Mesodermal cell (in vitro differentiated cells): ENCODE data around the gene PDRG1.
"Not testable (repeated sequence)": the region's sequence is repeated elsewhere in the genome, so short reads cannot be mapped to it uniquely, and the experiment has no call there.

Experiments
- H3K27ac ChIP-seq: 2 replicates; pipeline ENCODE4 v1.7.0; 2013; ENCODE audit warnings: mild to moderate bottlenecking, low read depth, low read length, moderate library complexity; ENCODE audit not compliant: severe bottlenecking
- H3K36me3 ChIP-seq: 2 replicates; pipeline ENCODE4 v1.7.1; 2013; ENCODE audit warnings: mild to moderate bottlenecking, low read length, moderate library complexity; ENCODE audit not compliant: control insufficient read depth, insufficient read depth
- H3K4me1 ChIP-seq: one replicate; pipeline ENCODE4 v1.7.1; 2013; ENCODE audit warnings: mild to moderate bottlenecking, low read length; ENCODE audit not compliant: insufficient read depth, control insufficient read depth, poor library complexity, severe bottlenecking
- H3K4me3 ChIP-seq: 2 replicates; pipeline ENCODE4 v1.7.0; 2013; ENCODE audit warnings: low read length, control low read depth, mild to moderate bottlenecking; ENCODE audit not compliant: insufficient read depth, poor library complexity, severe bottlenecking; ENCODE audit errors: extremely low read depth
- H3K9me3 ChIP-seq: 2 replicates; pipeline ENCODE4 v1.7.1; 2013; ENCODE audit warnings: mild to moderate bottlenecking, low read length, moderate library complexity; ENCODE audit not compliant: control insufficient read depth
- WGBS, 2 experiments: methylation state at CpG; one replicate each; pipeline ENCODE4 v1.1.5; 2013; ENCODE audit warnings: missing lambda C conversion rate in 2 of 2; ENCODE audit not compliant: insufficient coverage in 2 of 2; 5-methylcytosine and 5-hydroxymethylcytosine counted together

Gene PDRG1

DNA sequence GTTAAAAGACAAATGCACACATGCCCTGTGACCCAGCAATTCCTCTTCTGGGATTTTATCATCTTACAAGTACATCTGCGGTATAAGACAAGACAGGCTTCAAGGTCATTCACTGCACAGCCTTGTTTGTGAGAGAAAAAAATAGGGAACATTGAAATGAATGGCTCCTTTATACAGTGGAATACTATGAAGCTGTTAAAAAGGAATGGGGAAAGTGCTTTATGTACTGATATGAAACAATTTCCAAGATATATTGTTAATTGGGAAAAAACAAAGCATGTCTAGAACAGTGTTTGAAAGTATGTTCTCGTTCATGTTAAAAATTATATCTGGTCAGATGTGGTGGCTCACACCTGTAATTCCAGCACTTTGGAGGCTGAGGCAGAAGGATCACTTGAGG, 25.4 kb downstream of the PDRG1 start:
- 86 to 94% methylated on average over 1 to 2 of the region's 2 CpGs for WGBS, 2 experiments
- Histone ChIP-seq H3K27ac (no peak overlapping the region), H3K36me3 (no peaks in the 10 kb centered on the region), H3K4me3 (no peak overlapping the region), H3K9me3 (no peaks in the 10 kb centered on the region), H3K4me1 (no peaks in the 10 kb centered on the region)

DNA sequence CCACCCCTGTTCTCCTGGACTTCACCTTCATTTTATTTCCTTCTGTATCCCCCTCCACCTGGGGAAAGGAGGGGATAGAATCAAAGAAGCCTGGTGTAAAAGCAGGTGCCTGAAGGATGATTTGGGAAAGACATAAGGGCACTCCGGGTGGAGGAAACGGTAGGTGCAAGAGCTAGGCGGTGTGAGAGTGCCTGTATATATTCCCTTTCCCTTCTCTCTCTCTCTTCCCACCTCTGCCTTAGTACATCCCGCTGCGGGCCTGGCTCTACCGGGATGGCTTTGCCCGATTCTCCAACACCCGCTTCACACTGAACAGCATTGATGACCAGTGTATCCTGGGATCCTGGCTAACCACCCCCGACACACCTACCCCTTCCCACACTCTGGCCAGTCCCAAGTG, 26.2 kb downstream of the PDRG1 start:
- H3K4me3 ChIP-seq, result no peak overlapping the region
- no peaks in the 10 kb centered on the region for H3K4me1 ChIP-seq
- H3K9me3 ChIP-seq, result no peaks in the 10 kb centered on the region
- H3K36me3 ChIP-seq, result no peaks in the 10 kb centered on the region
- WGBS, 2 experiments, result 54 to 72% methylated on average over 5 to 6 of the region's 9 CpGs
- no peak overlapping the region for H3K27ac ChIP-seq

DNA sequence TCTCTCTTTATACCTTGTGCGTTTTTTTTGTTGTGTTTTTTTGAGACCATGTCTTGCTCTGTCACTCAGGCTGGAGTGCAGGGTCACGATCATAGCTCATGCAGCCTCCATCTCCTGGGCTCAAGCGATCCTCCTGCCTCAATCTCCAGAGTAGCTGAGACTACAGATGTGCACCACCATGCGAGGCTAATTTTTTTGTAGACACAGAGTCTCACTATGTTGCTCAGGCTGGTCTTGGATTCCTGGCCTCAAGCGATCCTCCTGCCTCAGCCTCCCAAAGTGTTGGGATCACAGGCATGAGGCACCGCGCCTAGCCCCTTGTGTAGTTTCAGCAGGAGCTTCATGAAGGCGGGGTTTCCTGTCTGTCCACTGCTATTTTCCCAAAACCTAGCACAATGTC, 27.3 kb downstream of the PDRG1 start:
- no peak overlapping the region for H3K27ac ChIP-seq
- no peaks in the 10 kb centered on the region for H3K9me3 ChIP-seq
- no peaks in the 10 kb centered on the region for H3K36me3 ChIP-seq
- H3K4me3 ChIP-seq, result no peak overlapping the region
- 86 to 94% methylated on average over 7 to 8 of the region's 8 CpGs for WGBS, 2 experiments
- H3K4me1 ChIP-seq, result no peaks in the 10 kb centered on the region

DNA sequence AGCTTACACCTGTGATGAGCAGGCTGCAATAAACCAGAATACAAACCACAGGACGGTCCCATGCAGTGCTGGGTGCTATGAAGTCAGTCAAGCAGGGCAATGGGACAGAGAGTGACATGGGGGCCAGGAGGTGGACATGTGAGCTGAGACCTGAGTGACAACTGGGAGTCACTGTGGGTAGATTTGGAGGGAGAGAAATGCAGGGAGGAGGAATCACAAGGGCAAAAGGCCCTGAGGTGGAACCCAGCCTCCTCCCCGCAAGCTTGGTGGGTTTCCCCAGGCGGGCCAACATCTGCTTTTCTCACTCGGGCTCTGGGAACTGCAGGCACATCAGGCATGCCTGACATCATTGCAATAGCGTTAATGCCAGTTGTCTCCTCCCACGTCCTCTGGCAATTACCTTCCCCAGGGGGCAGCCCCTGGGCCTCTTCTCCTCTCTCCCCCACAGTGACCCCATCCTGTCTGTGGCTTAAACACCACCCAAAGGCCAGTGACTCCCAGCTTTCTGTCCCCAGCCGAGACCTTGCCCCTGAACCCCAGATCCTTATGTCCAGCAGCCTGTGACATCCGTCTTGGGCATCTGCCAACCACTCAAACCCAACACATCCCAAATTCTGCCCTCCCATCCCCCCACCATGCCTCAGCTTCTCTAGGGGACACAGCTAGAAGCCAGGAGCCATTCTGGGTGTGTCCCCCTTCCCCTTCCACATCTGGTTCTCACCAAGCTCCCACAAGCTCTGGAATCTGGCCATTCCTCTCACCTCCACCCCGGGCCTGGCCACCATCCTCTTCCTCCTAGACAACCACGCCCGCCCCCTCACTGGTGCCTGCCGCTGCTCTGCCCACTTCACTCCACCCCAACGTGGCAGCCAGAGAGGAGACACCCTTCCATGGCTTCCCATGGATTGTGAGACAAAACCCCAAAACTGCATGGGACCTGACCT, 28.2 kb downstream of the PDRG1 start:
- no peaks in the 10 kb centered on the region for H3K4me1 ChIP-seq
- H3K27ac ChIP-seq, result no peak overlapping the region
- WGBS, 2 experiments, result 71 to 73% methylated on average over 12 to 13 of the region's 13 CpGs
- H3K36me3 ChIP-seq, result no peaks in the 10 kb centered on the region
- H3K9me3 ChIP-seq, result no peaks in the 10 kb centered on the region
- no peak overlapping the region for H3K4me3 ChIP-seq

DNA sequence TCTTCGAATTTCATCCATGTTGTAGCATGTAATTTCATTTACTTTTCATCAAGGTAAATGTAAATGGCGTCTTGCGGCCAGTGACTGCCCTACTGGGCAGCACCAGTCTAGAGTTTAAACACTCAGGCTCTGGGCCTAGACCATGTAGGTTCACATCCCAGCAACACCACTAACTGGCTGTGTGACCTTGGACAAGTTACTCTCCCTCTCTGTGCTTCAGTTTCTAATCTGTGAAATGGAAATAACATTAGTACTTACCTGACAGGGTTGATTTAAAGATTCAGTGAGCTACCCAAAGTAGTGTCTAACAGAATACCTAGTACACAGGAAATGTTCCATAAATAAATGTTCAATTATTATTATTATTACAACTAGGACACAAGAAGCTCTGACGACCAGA, 29.3 kb downstream of the PDRG1 start:
- no peaks in the 10 kb centered on the region for H3K9me3 ChIP-seq
- WGBS, 2 experiments, result 100% methylated on average over 1 of the region's 4 CpGs; no CpG with 5 or more reads in 1 of the 2 experiments

DNA sequence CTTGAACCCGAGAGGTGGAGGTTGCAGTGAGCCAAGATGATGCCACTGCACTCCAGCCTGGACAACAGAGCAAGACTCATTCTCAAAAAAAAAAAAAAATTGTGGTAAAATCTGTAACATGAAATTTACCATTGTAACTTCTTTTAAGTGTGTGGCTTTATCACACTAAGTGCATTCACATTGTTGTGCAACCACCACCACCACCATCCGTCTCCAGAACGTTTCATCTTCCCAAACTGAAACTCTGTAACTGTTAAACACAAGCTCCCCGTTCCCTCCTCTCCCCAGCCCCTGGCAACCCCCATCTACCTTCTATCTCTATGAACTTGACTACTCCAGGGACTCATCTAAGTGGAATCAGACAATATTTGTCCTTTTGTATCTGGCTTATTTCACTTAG, 29.7 kb downstream of the PDRG1 start:
- Histone ChIP-seq H3K36me3 (no peaks in the 10 kb centered on the region), H3K4me1 (peaks cover 4% of the 10 kb centered on the region), H3K9me3 (no peaks in the 10 kb centered on the region), H3K27ac (no peak overlapping the region), H3K4me3 (no peak overlapping the region)
- 85 to 96% methylated on average over 3 to 4 of the region's 4 CpGs for WGBS, 2 experiments

More for the DNA sequence above, 29.3 kb downstream of the PDRG1 start:
- peaks cover 4% of the 10 kb centered on the region for H3K4me1 ChIP-seq
- no peak overlapping the region for H3K4me3 ChIP-seq
- H3K36me3 ChIP-seq, result no peaks in the 10 kb centered on the region
- H3K27ac ChIP-seq, result no peak overlapping the region

DNA sequence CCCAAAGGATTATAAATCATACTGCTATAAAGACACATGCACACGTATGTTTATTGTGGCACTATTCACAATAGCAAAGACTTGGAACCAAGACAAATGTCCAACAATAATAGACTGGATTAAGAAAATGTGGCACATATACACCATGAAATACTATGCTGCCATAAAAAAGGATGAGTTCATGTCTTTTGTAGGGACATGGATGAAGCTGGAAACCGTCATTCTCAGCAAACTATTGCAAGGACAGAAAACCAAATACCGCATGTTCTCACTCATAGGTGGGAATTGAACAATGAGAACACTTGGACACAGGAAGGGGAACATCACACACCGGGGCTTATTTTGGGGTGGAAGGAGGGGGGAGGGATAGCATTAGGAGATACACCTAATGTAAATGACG, 30.4 kb downstream of the PDRG1 start:
- H3K27ac ChIP-seq, H3K9me3 ChIP-seq, H3K4me3 ChIP-seq, H3K36me3 ChIP-seq, H3K4me1 ChIP-seq: not testable (repeated sequence)
- no CpG with 5 or more reads among the region's 5 CpGs for WGBS, 2 experiments

DNA sequence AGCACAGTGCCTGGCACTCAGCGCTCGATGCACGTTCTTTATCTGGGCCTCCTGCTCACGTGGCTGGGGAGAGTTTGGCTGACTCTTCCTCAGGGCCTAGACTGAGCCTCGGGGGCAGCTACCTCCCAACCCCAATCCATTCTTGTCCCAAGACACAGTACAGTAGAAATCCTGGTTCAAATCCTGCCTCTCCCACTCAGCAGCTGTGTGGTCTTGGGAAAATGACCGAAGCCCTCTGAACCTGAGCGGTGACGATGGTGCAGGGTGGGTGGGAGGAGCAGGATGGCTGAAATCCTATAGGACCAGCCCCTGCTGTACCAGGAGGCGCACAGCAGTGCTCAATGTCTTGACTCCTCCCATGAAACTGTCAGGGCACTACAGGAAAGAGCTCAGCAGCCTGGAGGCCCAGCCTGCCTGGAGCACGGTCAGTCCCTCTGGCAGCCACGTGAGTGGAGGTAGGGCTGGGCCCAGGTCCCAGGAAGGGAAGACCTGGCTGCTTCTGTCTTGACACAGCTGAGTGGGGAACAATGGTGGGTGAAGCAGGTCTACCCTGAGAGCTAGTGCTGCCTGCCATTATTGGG, 31.5 kb downstream of the PDRG1 start:
- 81 to 84% methylated on average over 7 to 11 of the region's 11 CpGs for WGBS, 2 experiments

DNA sequence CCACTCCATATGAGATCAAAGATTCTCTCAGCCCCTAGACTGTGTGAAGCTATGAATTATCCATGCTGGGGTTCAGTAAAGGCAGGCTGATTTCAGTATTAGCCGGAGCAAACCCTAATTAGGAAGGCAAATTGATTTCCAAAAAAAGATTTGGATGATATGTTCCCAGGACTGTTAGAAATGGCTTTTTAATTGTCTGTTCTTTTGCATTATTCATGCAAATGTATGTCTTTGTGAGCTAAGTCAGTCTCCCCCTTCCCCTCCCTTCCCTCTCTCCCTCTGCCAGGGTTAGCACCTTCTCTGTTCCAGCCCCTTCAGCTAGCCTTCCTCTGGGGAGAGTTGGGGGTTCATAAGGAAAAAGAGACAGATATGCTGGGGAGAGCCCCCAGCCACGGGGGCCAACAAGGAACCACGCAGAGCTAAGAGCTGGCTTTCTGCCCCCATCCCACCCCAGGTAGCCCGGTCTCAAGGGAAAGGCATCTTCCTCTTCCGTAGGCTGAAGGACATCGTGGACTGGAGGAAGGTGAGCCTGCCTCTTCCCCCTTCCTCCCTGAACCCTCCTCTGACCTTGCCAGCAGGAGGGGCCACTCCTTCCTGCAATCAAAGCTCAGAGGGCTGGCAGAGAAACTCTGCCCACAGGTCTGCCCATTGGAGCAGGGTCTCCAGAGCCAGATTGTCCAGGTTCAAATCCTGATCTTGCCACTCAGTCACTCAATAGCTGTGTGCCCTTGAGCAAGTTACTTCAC, 32.3 kb downstream of the PDRG1 start:
- Histone ChIP-seq H3K36me3 (no peaks in the 10 kb centered on the region), H3K9me3 (no peaks in the 10 kb centered on the region), H3K27ac (no peak overlapping the region), H3K4me3 (no peak overlapping the region), H3K4me1 (peaks cover 4% of the 10 kb centered on the region)
- 50 to 86% methylated on average over 1 to 6 of the region's 6 CpGs for WGBS, 2 experiments

More for the DNA sequence above, 31.5 kb downstream of the PDRG1 start:
- peaks cover 4% of the 10 kb centered on the region for H3K4me1 ChIP-seq
- no peaks in the 10 kb centered on the region for H3K9me3 ChIP-seq
- H3K4me3 ChIP-seq, result no peak overlapping the region
- H3K27ac ChIP-seq, result no peak overlapping the region
- no peaks in the 10 kb centered on the region for H3K36me3 ChIP-seq

DNA sequence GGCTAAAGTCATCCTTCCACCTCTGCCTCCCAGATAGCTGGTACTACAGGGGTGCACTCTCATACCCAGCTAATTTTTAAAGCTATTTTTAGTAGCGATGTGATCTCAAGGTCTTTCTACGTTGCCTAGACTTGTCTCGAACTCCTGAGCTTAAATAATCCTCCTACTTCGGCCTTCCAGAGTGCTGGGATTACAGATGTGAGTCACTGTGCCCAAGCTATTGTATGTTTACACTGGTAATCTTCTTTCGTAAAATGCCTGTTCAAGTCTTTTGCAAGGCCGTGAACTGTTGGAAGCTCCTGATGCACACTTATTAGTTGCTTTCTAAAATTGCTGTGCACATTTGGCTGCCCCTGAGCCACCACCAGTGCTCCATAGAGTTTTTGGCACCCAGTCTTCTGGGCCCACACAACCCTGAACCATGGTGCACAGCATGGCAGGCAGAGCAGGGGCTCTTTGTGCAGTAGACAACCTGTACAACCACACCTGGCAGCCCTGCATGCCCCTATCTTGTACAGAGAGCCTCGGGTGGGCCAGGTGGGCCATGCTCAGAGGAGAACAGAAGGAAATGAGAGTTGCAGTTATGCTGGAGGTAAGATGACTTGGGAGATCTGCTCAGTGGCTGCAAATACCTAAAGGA, 33.3 kb downstream of the PDRG1 start:
- 85 to 88% methylated on average over 7 of the region's 7 CpGs for WGBS, 2 experiments
- Histone ChIP-seq H3K27ac (no peak overlapping the region), H3K4me3 (no peak overlapping the region)

More for the DNA sequence above, 33.3 kb downstream of the PDRG1 start:
- Histone ChIP-seq H3K36me3 (no peaks in the 10 kb centered on the region), H3K9me3 (no peaks in the 10 kb centered on the region), H3K4me1 (peaks cover 4% of the 10 kb centered on the region)
